ENCODE results near the gene FARSA.

- no peak for TF ChIP-seq EZH2 (IDR thresholded peaks at IDR 0.05; ENCODE audit: low read length)
- no peak for TF ChIP-seq CTCF (optimal IDR thresholded peaks at IDR 0.05 in 1 of 3, IDR thresholded peaks at IDR 0.05 in 1 of 3, conservative IDR thresholded peaks at IDR 0.05 in 1 of 3; ENCODE audit: extremely low read depth in 1 of 3, insufficient read depth in 2 of 3, low read length in 3 of 3)
These were observed 37.1 kb downstream of the FARSA start for GRCh38 chr19:12896460-12896859.
